MM.1S (cell line): ENCODE data around the gene EVA1A.
A peak's percentile ranks its signal among the peaks of the same experiment; 100 is the strongest.

ENCODE experiments used
- DNase-seq: peaks from one replicate; pipeline ENCODE4 v3.0.0-alpha.2; 2015
- H2AFZ ChIP-seq: fragments of 300-600 bp; sonication (generic); 2 replicates; pipeline ENCODE4 v1.6.0; 2016; ENCODE audit warnings: antibody characterized with exemption, low read length
- H3F3A ChIP-seq: fragments of 300-600 bp; sonication (generic); 2 replicates; pipeline ENCODE4 v1.6.1; 2016; ENCODE audit warnings: mild to moderate bottlenecking, antibody characterized with exemption, low read length, moderate library complexity, mixed read lengths; ENCODE audit not compliant: insufficient read depth
- H3K27ac ChIP-seq: fragments of 300-600 bp; sonication (generic); 2 replicates; pipeline ENCODE4 v1.5.1; 2016; ENCODE audit warnings: mild to moderate bottlenecking, low read length
- H3K27me3 ChIP-seq: fragments of 300-600 bp; sonication (generic); replicated peaks from 2 replicates; pipeline ENCODE4 v1.6.0; 2016; ENCODE audit warnings: low read length; ENCODE audit not compliant: insufficient read depth
- H3K36me3 ChIP-seq: fragments of 300-600 bp; sonication (generic); replicated peaks from 2 replicates; pipeline ENCODE4 v1.6.1; 2016; ENCODE audit warnings: mild to moderate bottlenecking, low read length, mixed read lengths; ENCODE audit not compliant: insufficient read depth
- H3K4me1 ChIP-seq: fragments of 300-600 bp; sonication (generic); 2 replicates; pipeline ENCODE4 v1.6.1; 2016; ENCODE audit warnings: low read length, mixed read lengths
- H3K4me2 ChIP-seq: fragments of 300-600 bp; sonication (generic); 2 replicates; pipeline ENCODE4 v1.6.0; 2016; ENCODE audit warnings: low read depth, low read length
- H3K4me3 ChIP-seq: fragments of 300-600 bp; sonication (generic); 2 replicates; pipeline ENCODE4 v1.5.1; 2016; ENCODE audit warnings: low read length, mixed read lengths
- H3K79me2 ChIP-seq: fragments of 300-600 bp; sonication (generic); 2 replicates; pipeline ENCODE4 v1.6.1; 2016; ENCODE audit warnings: mixed run types, low read length, mixed read lengths
- H3K9ac ChIP-seq: fragments of 300-600 bp; sonication (generic); 2 replicates; pipeline ENCODE4 v1.6.1; 2016; ENCODE audit warnings: low read length, mixed read lengths
- H3K9me2 ChIP-seq: fragments of 300-600 bp; sonication (generic); replicated peaks from 2 replicates; pipeline ENCODE4 v1.6.1; 2016; ENCODE audit warnings: mild to moderate bottlenecking, low read length, mixed read lengths; ENCODE audit not compliant: insufficient read depth
- H3K9me3 ChIP-seq: fragments of 300-600 bp; sonication (generic); replicated peaks from 2 replicates; pipeline ENCODE4 v1.6.1; 2016; ENCODE audit warnings: mild to moderate bottlenecking, low read length, mixed read lengths; ENCODE audit not compliant: insufficient read depth
- H4K20me1 ChIP-seq: fragments of 300-600 bp; sonication (generic); 2 replicates; pipeline ENCODE4 v1.6.1; 2016; ENCODE audit warnings: mild to moderate bottlenecking, low read length, moderate library complexity, mixed read lengths; ENCODE audit not compliant: insufficient read depth
- EZH2 ChIP-seq: fragments of 300-600 bp; sonication (generic); optimal IDR thresholded peaks from 2 replicates; pipeline ENCODE3; 2017; ENCODE audit warnings: low read depth, mild to moderate bottlenecking, antibody characterized with exemption, low read length, mixed read lengths
- EZH2phosphoT487 ChIP-seq: fragments of 300-600 bp; sonication (generic); IDR thresholded peaks from 2 replicates; pipeline ENCODE4 v1.6.1; 2018; ENCODE audit warnings: antibody characterized with exemption, low read length
- TF ChIP-seq, protein P1 (sequence below): fragments of 300-600 bp; sonication (generic); IDR thresholded peaks from 2 replicates; pipeline ENCODE4 v1.5.1; 2016; ENCODE audit warnings: antibody characterized with exemption, low read length, mixed read lengths

EVA1A gene

DNA sequence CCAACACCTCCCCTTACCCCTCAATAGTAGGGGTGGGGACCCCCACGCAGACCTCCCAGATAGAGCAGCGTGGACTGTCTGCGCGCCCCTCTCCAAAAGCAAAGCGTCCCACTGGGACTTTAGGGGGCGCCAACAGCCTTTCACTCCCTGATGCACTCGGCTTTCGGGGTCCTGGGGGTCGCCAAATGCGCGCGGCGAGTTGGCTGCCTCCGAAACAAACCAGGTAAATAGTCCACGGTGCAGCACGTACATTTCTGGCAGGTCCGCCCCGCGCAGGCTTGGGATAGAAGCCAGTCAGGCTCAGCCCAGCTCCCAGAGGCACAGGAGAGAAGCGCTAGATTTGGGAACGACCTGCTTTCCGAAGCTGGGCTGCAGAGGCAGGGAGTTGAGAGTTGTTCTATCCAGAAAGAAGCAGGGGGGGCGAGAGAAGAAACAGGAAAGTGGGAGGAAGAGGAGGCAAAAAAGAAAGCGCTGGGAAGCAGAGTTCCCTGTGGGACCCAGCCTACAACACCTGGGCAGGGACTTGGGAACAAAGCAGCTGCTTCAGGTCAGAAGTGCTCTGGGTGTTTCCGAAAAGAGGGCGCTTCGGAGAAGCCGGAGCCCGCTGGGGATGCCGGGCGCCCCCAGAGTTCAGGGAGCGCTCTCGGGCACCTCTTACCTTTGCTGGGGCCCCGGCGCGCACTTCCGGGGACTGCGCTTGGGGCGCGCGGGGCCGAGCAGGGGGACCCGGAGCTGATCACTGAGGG lies 544 bp downstream of the EVA1A start:
- peak overlapping the region; percentile 63 for H3K4me2 ChIP-seq
- H3K9me2 ChIP-seq, result no peaks in the 10 kb centered on the region
- no peaks in the 10 kb centered on the region for H3K9me3 ChIP-seq
- DNase-seq, result peak; percentile 7
- H3F3A ChIP-seq, result no peaks in the 10 kb centered on the region
- H3K36me3 ChIP-seq, result no peaks in the 10 kb centered on the region
- no peaks in the 10 kb centered on the region for H3K79me2 ChIP-seq
- no peaks in the 10 kb centered on the region for H3K4me1 ChIP-seq
- H3K9ac ChIP-seq, result no peak overlapping the region
- no peak overlapping the region for H3K27ac ChIP-seq
- TF ChIP-seq, protein P1, sequence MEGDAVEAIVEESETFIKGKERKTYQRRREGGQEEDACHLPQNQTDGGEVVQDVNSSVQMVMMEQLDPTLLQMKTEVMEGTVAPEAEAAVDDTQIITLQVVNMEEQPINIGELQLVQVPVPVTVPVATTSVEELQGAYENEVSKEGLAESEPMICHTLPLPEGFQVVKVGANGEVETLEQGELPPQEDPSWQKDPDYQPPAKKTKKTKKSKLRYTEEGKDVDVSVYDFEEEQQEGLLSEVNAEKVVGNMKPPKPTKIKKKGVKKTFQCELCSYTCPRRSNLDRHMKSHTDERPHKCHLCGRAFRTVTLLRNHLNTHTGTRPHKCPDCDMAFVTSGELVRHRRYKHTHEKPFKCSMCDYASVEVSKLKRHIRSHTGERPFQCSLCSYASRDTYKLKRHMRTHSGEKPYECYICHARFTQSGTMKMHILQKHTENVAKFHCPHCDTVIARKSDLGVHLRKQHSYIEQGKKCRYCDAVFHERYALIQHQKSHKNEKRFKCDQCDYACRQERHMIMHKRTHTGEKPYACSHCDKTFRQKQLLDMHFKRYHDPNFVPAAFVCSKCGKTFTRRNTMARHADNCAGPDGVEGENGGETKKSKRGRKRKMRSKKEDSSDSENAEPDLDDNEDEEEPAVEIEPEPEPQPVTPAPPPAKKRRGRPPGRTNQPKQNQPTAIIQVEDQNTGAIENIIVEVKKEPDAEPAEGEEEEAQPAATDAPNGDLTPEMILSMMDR, result peak; percentile 6; the same call in 1 of the 2 replicates
- TF ChIP-seq EZH2phosphoT487, result no peak
- no peak for TF ChIP-seq EZH2
- H2AFZ ChIP-seq, result peak overlapping the region; percentile 68
- H4K20me1 ChIP-seq, result no peaks in the 10 kb centered on the region
- no peaks in the 10 kb centered on the region for H3K27me3 ChIP-seq
- peak overlapping the region; percentile 52 for H3K4me3 ChIP-seq

DNA sequence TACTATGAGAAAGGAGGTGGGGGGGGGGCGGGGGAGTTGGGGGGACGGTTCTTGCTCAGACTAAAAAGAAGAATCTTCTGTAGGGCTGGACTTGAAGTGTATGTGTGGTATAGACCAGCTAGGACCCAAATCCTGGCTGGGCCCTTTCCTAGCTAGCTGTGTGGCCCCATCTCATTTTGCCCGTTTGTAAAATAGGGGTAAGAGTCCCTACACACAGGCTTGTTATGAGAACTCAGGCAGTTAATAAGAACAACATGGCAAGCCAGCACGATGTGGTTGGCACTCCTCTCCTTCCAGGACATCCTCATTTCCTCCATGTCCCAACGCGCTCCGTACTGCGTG lies 1.1 kb downstream of the EVA1A start:
- H3K4me1 ChIP-seq, result no peaks in the 10 kb centered on the region
- no peaks in the 10 kb centered on the region for H3K36me3 ChIP-seq
- H3K79me2 ChIP-seq, result no peaks in the 10 kb centered on the region
- H3K4me2 ChIP-seq, result peak overlapping the region; percentile 63; the same call in 1 of the 2 replicates
- peak overlapping the region; percentile 52; the same call in 1 of the 2 replicates for H3K4me3 ChIP-seq
- no peaks in the 10 kb centered on the region for H3K9me3 ChIP-seq
- no peaks in the 10 kb centered on the region for H4K20me1 ChIP-seq
- no peak for DNase-seq
- no peaks in the 10 kb centered on the region for H3F3A ChIP-seq
- no peaks in the 10 kb centered on the region for H3K9me2 ChIP-seq
- no peaks in the 10 kb centered on the region for H3K27me3 ChIP-seq
- H2AFZ ChIP-seq, result peak overlapping the region; percentile 68
- TF ChIP-seq, protein P1, result no peak
- TF ChIP-seq EZH2 (no peak), EZH2phosphoT487 (no peak)
- no peak overlapping the region for H3K9ac ChIP-seq
- H3K27ac ChIP-seq, result no peak overlapping the region

DNA sequence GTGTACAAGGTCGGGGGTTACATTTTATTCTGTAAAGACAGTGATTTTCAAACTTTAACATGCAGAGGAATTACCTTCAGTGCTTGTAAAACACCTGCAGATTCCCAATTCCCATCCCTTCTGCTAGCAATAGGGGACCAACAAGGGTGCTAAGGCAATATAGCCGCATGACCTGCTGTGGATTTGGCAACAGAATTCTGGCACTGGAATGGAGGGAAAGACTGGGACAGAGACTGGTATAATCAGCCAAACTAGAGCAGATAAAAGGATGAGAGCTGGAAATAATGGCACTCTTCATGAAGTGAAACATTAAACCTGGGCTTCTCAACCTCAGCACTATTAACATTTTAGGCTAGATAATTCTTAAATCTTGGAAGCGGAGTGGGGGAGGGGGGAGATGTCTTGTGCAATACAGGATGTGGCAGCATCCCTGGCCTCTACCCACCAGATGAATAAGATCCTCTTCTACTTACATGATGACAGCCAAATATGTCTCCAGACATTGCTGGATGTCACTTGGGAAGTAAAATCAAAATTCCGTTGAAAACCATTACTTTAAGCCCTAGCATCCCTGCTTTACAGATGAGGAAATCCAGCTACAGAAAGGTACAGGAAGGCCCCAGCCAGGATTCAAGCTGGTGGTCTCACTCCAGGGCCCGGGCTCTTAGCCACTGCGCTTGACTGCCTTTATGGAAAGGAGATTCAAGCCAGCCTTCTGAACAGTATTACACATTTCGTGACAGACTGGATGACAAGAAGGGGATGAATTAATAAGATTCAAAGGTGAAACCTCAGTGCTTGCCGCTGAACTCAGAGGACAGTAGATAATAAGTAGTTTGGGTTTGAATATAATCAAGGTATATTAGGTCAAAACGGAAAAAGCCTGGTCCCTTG lies 1.7 kb downstream of the EVA1A start:
- Histone ChIP-seq H3K79me2 (no peaks in the 10 kb centered on the region), H3K9me2 (no peaks in the 10 kb centered on the region), H3K4me3 (no peak overlapping the region), H3K4me1 (no peaks in the 10 kb centered on the region), H3K36me3 (no peaks in the 10 kb centered on the region), H3K9ac (no peak overlapping the region), H3F3A (no peaks in the 10 kb centered on the region), H2AFZ (no peak overlapping the region), H4K20me1 (no peaks in the 10 kb centered on the region), H3K27me3 (no peaks in the 10 kb centered on the region), H3K9me3 (no peaks in the 10 kb centered on the region), H3K27ac (no peak overlapping the region), H3K4me2 (no peak overlapping the region)
- TF ChIP-seq EZH2, result no peak
- TF ChIP-seq, protein P1, result no peak
- no peak for TF ChIP-seq EZH2phosphoT487
- DNase-seq, result no peak
